C4-2B (cell line): Measurements from ENCODE around the gene TNNT1.

ENCODE experiments used
- ZFX ChIP-seq: fragments of 450-650 bp; IDR thresholded peaks from 2 replicates; pipeline ENCODE4 v1.6.1; 2017
- TF ChIP-seq, protein P1 (sequence below): fragments of 450-650 bp; conservative IDR thresholded peaks from 2 replicates; pipeline ENCODE4 v1.5.1; 2017; ENCODE audit warnings: mild to moderate bottlenecking

GRCh38 chr19:55083004-55083850 is 65.8 kb downstream of the TNNT1 start:
- TF ChIP-seq, protein P1, sequence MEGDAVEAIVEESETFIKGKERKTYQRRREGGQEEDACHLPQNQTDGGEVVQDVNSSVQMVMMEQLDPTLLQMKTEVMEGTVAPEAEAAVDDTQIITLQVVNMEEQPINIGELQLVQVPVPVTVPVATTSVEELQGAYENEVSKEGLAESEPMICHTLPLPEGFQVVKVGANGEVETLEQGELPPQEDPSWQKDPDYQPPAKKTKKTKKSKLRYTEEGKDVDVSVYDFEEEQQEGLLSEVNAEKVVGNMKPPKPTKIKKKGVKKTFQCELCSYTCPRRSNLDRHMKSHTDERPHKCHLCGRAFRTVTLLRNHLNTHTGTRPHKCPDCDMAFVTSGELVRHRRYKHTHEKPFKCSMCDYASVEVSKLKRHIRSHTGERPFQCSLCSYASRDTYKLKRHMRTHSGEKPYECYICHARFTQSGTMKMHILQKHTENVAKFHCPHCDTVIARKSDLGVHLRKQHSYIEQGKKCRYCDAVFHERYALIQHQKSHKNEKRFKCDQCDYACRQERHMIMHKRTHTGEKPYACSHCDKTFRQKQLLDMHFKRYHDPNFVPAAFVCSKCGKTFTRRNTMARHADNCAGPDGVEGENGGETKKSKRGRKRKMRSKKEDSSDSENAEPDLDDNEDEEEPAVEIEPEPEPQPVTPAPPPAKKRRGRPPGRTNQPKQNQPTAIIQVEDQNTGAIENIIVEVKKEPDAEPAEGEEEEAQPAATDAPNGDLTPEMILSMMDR: no peak
- no peak for TF ChIP-seq ZFX
